ENCODE measurements around the gene TMCO4.

Gene TMCO4

GRCh38 chr1:19749685-19750084, 50.0 kb downstream of the TMCO4 start:
- TF ChIP-seq CTCF (IDR thresholded peaks at IDR 0.05) = no peak

GRCh38 chr1:19747761-19748160, 52.0 kb downstream of the TMCO4 start:
- TF ChIP-seq CTCF (IDR thresholded peaks at IDR 0.05) = no peak

GRCh38 chr1:19744886-19745285, 54.8 kb downstream of the TMCO4 start:
- TF ChIP-seq CTCF (IDR thresholded peaks at IDR 0.05) = no peak

GRCh38 chr1:19744335-19744743, 55.4 kb downstream of the TMCO4 start:
- TF ChIP-seq CTCF (IDR thresholded peaks at IDR 0.05) = no peak

GRCh38 chr1:19743793-19744192, 55.9 kb downstream of the TMCO4 start:
- no peak for TF ChIP-seq CTCF (IDR thresholded peaks at IDR 0.05)

GRCh38 chr1:19743180-19743579, 56.5 kb downstream of the TMCO4 start:
- TF ChIP-seq CTCF (IDR thresholded peaks at IDR 0.05) = no peak

GRCh38 chr1:19739628-19740027, 60.1 kb downstream of the TMCO4 start:
- TF ChIP-seq CTCF (IDR thresholded peaks at IDR 0.05) = no peak

GRCh38 chr1:19738669-19739068, 61.0 kb downstream of the TMCO4 start:
- TF ChIP-seq CTCF (IDR thresholded peaks at IDR 0.05) = no peak

All from LNCAP (cell line).